HepG2 (cell line): ENCODE measurements around the gene DNAJA3. TPM values are rescaled to one million over a fixed set of nuclear protein-coding genes. Genes with fewer than 3 reads are reported as not detected.

ENCODE experiments used
- ASH2L ChIP-seq: fragments of 300-600, 200-600 bp; sonication (generic); IDR thresholded peaks from 2 replicates; pipeline ENCODE4 v1.7.0; 2017; ENCODE audit warnings: low read depth, mild to moderate bottlenecking, moderate library complexity, mixed read lengths, low read length; ENCODE audit not compliant: insufficient read length
- CHCHD3 ChIP-seq: sonication (generic); formaldehyde crosslinking; IDR thresholded peaks from 2 replicates; pipeline ENCODE4 v1.8.0; 2022; ENCODE audit warnings: mild to moderate bottlenecking, missing genetic modification reagents, moderate library complexity
- MBNL3 ChIP-seq: fragments of 250-450 bp; sonication (Bioruptor Pico); conservative IDR thresholded peaks from 2 replicates; pipeline ENCODE4 v1.8.0; 2022; ENCODE audit warnings: mild to moderate bottlenecking, inconsistent platforms
- MLX ChIP-seq: IDR thresholded peaks from 2 replicates; pipeline ENCODE4 v1.6.1; 2016
- SIX1 ChIP-seq: sonication (generic); formaldehyde crosslinking; IDR thresholded peaks from 2 replicates; pipeline ENCODE4 v1.4.0; 2020; ENCODE audit warnings: missing genetic modification reagents, borderline replicate concordance
- SMARCE1 ChIP-seq: fragments of 450-650 bp; IDR thresholded peaks from 2 replicates; pipeline ENCODE4 v1.6.1; 2017; ENCODE audit warnings: borderline replicate concordance
- SP4 ChIP-seq: sonication (generic); formaldehyde crosslinking; IDR thresholded peaks from 2 replicates; pipeline ENCODE4 v1.8.1; 2023; ENCODE audit warnings: mild to moderate bottlenecking, missing genetic modification reagents
- TRIM24 ChIP-seq: sonication (generic); formaldehyde crosslinking; IDR thresholded peaks from 2 replicates; pipeline ENCODE4 v1.8.0; 2022; ENCODE audit warnings: mild to moderate bottlenecking, missing genetic modification reagents
- polyA plus RNA-seq, 8 experiments: library from polyadenylated mRNA; depleted of rRNA in 3 of 8; stranded (reverse) in 7 of 8; unstranded in 1 of 8; fragments of >200 nt; fragmentation: Illumina TruSeq in 4 of 8; extraction: Trizol in 4 of 8; gene quantifications; 2 replicates each; pipeline versions ENCODE4 v1.2.1 to v1.2.3, GENCODE V29; 2011 to 2016; ENCODE audit warnings: low read depth in 4 of 8, missing spikeins in 1 of 8, mixed read lengths in 1 of 8; ENCODE audit not compliant: insufficient read depth in 1 of 8
- total RNA-seq, 5 experiments: library from RNA; depleted of rRNA; stranded (reverse); fragments of >200 nt; fragmentation: Illumina TruSeq; extraction: Trizol; gene quantifications; 2 replicates each; pipeline ENCODE4 v1.2.3, GENCODE V29; 2016; ENCODE audit warnings: low read depth in 1 of 5
- TF ChIP-seq, protein P1 (sequence below): sonication (generic); formaldehyde crosslinking; IDR thresholded peaks from 2 replicates; pipeline ENCODE4 v1.5.0; 2020; ENCODE audit warnings: mild to moderate bottlenecking, missing genetic modification reagents, borderline replicate concordance
- TF ChIP-seq, protein P2 (sequence below): IDR thresholded peaks from 2 replicates; pipeline ENCODE4 v1.4.0; 2020; ENCODE audit warnings: mild to moderate bottlenecking, missing genetic modification reagents
- TF ChIP-seq, protein P3 (sequence below): sonication (generic); formaldehyde crosslinking; IDR thresholded peaks from 2 replicates; pipeline ENCODE4 v1.5.0; 2020; ENCODE audit warnings: mild to moderate bottlenecking, missing genetic modification reagents

DNAJA3 gene
- total and polyA plus RNA-seq, 2 of the 13 experiments (the other 11 are each of a cell fraction or from before 2014, with no cell fraction given) = 77.0 to 83.3 TPM

DNA sequence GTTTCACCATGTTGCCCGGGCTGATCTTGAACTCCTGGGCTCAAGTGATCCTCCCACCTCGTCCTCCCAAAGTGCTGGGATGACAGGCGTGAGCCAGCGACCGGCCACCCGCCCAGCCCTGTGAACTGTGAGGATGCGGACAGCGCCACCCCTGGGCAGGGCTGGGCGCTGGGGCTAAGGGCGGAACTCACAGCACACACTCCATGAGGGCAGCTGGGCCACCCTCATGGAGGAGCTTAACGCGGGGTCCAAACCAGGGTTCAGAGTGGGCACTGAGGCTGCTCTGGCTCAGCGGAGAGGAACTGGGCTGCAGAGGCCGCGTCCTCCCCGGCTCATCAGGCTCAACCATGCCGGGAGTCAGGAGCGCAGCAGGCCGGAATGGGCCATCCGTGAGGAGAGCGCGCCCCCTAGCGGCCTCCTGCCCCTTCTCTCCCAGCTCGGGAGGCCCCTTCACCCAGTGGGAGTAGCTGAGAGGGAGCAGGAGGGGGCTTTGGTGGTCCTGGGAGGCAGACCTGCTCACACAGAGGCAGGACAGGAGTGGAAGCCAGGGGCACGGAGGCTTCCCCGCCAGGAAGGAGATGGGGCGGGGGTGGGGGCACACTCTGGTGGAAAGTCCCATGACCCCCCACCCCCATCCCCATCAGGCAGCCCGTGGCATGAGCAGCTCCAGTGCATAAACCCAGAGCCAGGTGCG, 23.1 kb upstream of the DNAJA3 start (continued):
- TF ChIP-seq, protein P1, sequence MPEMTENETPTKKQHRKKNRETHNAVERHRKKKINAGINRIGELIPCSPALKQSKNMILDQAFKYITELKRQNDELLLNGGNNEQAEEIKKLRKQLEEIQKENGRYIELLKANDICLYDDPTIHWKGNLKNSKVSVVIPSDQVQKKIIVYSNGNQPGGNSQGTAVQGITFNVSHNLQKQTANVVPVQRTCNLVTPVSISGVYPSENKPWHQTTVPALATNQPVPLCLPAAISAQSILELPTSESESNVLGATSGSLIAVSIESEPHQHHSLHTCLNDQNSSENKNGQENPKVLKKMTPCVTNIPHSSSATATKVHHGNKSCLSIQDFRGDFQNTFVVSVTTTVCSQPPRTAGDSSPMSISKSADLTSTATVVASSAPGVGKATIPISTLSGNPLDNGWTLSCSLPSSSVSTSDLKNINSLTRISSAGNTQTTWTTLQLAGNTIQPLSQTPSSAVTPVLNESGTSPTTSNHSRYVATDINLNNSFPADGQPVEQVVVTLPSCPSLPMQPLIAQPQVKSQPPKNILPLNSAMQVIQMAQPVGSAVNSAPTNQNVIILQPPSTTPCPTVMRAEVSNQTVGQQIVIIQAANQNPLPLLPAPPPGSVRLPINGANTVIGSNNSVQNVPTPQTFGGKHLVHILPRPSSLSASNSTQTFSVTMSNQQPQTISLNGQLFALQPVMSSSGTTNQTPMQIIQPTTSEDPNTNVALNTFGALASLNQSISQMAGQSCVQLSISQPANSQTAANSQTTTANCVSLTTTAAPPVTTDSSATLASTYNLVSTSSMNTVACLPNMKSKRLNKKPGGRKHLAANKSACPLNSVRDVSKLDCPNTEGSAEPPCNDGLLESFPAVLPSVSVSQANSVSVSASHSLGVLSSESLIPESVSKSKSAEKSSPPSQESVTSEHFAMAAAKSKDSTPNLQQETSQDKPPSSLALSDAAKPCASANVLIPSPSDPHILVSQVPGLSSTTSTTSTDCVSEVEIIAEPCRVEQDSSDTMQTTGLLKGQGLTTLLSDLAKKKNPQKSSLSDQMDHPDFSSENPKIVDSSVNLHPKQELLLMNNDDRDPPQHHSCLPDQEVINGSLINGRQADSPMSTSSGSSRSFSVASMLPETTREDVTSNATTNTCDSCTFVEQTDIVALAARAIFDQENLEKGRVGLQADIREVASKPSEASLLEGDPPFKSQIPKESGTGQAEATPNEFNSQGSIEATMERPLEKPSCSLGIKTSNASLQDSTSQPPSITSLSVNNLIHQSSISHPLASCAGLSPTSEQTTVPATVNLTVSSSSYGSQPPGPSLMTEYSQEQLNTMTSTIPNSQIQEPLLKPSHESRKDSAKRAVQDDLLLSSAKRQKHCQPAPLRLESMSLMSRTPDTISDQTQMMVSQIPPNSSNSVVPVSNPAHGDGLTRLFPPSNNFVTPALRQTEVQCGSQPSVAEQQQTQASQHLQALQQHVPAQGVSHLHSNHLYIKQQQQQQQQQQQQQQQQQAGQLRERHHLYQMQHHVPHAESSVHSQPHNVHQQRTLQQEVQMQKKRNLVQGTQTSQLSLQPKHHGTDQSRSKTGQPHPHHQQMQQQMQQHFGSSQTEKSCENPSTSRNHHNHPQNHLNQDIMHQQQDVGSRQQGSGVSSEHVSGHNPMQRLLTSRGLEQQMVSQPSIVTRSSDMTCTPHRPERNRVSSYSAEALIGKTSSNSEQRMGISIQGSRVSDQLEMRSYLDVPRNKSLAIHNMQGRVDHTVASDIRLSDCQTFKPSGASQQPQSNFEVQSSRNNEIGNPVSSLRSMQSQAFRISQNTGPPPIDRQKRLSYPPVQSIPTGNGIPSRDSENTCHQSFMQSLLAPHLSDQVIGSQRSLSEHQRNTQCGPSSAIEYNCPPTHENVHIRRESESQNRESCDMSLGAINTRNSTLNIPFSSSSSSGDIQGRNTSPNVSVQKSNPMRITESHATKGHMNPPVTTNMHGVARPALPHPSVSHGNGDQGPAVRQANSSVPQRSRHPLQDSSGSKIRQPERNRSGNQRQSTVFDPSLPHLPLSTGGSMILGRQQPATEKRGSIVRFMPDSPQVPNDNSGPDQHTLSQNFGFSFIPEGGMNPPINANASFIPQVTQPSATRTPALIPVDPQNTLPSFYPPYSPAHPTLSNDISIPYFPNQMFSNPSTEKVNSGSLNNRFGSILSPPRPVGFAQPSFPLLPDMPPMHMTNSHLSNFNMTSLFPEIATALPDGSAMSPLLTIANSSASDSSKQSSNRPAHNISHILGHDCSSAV (CRISPR knock-in tag) = no peak
- TF ChIP-seq SMARCE1 (no peak), TRIM24 (CRISPR knock-in tag) (no peak), SIX1 (CRISPR knock-in tag) (no peak), MLX (CRISPR knock-in tag) (no peak), SP4 (no peak), CHCHD3 (CRISPR knock-in tag) (no peak), MBNL3 (no peak), ASH2L (no peak)
- TF ChIP-seq, protein P2, sequence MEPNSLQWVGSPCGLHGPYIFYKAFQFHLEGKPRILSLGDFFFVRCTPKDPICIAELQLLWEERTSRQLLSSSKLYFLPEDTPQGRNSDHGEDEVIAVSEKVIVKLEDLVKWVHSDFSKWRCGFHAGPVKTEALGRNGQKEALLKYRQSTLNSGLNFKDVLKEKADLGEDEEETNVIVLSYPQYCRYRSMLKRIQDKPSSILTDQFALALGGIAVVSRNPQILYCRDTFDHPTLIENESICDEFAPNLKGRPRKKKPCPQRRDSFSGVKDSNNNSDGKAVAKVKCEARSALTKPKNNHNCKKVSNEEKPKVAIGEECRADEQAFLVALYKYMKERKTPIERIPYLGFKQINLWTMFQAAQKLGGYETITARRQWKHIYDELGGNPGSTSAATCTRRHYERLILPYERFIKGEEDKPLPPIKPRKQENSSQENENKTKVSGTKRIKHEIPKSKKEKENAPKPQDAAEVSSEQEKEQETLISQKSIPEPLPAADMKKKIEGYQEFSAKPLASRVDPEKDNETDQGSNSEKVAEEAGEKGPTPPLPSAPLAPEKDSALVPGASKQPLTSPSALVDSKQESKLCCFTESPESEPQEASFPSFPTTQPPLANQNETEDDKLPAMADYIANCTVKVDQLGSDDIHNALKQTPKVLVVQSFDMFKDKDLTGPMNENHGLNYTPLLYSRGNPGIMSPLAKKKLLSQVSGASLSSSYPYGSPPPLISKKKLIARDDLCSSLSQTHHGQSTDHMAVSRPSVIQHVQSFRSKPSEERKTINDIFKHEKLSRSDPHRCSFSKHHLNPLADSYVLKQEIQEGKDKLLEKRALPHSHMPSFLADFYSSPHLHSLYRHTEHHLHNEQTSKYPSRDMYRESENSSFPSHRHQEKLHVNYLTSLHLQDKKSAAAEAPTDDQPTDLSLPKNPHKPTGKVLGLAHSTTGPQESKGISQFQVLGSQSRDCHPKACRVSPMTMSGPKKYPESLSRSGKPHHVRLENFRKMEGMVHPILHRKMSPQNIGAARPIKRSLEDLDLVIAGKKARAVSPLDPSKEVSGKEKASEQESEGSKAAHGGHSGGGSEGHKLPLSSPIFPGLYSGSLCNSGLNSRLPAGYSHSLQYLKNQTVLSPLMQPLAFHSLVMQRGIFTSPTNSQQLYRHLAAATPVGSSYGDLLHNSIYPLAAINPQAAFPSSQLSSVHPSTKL (CRISPR knock-in tag) = no peak
- TF ChIP-seq, protein P3, sequence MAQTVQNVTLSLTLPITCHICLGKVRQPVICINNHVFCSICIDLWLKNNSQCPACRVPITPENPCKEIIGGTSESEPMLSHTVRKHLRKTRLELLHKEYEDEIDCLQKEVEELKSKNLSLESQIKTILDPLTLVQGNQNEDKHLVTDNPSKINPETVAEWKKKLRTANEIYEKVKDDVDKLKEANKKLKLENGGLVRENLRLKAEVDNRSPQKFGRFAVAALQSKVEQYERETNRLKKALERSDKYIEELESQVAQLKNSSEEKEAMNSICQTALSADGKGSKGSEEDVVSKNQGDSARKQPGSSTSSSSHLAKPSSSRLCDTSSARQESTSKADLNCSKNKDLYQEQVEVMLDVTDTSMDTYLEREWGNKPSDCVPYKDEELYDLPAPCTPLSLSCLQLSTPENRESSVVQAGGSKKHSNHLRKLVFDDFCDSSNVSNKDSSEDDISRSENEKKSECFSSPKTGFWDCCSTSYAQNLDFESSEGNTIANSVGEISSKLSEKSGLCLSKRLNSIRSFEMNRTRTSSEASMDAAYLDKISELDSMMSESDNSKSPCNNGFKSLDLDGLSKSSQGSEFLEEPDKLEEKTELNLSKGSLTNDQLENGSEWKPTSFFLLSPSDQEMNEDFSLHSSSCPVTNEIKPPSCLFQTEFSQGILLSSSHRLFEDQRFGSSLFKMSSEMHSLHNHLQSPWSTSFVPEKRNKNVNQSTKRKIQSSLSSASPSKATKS (CRISPR knock-in tag) = no peak
